Activated T-cell treated with anti-CD3 and anti-CD28 coated beads, Interleukin-2, amount 50 U/mL, for 72 hours (primary cell): ENCODE data around the gene DIP2C. TPM values are rescaled to one million over a fixed set of nuclear protein-coding genes. Genes with fewer than 3 reads are reported as not detected.

Source experiments
- ATAC-seq, 2 donors: fragments of 150-1000 bp; cut with Tn5 transposase; replicated peaks in 1 of 2; 2 replicates each; pipeline ENCODE4 v1.10.0; 2021; ENCODE audit warnings: moderate library complexity in 2 of 2, mild to moderate bottlenecking in 1 of 2
- DNase-seq, 2 donors: peaks; one replicate each; pipeline ENCODE4 v3.0.0; 2021 to 2022; ENCODE audit warnings: mixed read lengths in 1 of 2
- H3K27ac Mint-ChIP-seq: one replicate; pipeline ENCODE4 v1.8.0; 2022; ENCODE audit warnings: mild to moderate bottlenecking, moderate library complexity, mixed read lengths
- H3K27me3 Mint-ChIP-seq: one replicate; pipeline ENCODE4 v1.8.0; 2022; ENCODE audit warnings: low read depth, mixed read lengths
- H3K36me3 Mint-ChIP-seq, 2 donors: one replicate each; pipeline ENCODE4 v1.8.0; 2022; ENCODE audit warnings: mixed read lengths in 2 of 2, mild to moderate bottlenecking in 1 of 2; ENCODE audit not compliant: insufficient read depth in 2 of 2
- H3K4me1 Mint-ChIP-seq: one replicate; pipeline ENCODE4 v1.8.0; 2022; ENCODE audit warnings: low read depth, mixed read lengths
- H3K4me3 Mint-ChIP-seq, 2 donors: one replicate each; pipeline ENCODE4 v1.8.0; 2022; ENCODE audit warnings: mild to moderate bottlenecking in 2 of 2, mixed read lengths in 2 of 2, moderate library complexity in 2 of 2
- H3K9me3 Mint-ChIP-seq, 2 donors: one replicate each; pipeline ENCODE4 v1.8.0; 2022; ENCODE audit warnings: mixed read lengths in 2 of 2
- total RNA-seq, 2 donors: library from RNA; stranded (reverse); gene quantifications; one replicate each; pipeline ENCODE4 v1.2.3, GENCODE V29; 2022

DIP2C gene
- total RNA-seq, 2 donors from 2014 or later = 0.70 to 1.6 TPM

DNA sequence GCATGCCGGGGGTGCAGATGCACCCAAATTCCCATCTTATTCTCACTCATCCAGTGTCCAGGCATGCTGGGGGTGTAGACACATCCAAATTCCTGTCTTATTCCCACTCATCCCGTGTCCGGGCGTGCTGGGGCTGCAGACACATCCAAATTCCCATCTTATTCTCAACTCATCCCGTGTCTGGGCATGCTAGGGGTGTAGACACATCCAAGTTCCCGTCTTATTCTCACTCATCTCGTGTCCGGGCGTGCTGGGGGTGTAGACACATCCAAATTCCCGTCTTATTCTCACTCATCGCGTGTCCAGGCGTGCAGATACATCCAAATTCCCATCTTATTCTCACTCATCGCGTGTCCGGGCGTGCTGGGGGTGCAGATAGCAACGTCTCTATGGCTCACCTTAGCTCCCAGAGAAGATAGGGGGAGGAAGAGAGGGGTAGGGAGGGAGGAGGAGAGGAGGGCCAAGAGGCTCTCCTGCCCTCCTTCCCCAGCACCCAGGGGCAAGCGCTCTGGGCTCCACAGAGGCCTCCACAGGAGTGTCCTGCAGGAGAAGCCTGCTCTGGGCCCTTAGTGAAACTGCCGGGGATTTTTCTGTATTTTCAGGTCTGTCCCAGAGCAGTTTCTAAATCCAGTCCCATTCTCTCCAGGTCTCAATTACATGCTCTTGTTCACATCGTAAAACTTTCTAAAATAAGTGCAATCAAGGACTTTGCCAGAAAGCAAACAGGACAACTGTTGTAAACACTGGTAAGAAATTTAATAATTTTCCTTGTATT lies 210.8 kb downstream of the DIP2C start:
- DNase-seq (no peak), ATAC-seq (no peak)
- Mint-ChIP-seq H3K9me3 (peaks cover 6 to 10% of the 10 kb centered on the region in 2 donors), H3K27me3 (no peaks in the 10 kb centered on the region), H3K4me1 (peaks cover 5% of the 10 kb centered on the region), H3K27ac (no peak overlapping the region), H3K36me3 (peaks cover 9 to 11% of the 10 kb centered on the region in 2 donors), H3K4me3 (no peak overlapping the region)

DNA sequence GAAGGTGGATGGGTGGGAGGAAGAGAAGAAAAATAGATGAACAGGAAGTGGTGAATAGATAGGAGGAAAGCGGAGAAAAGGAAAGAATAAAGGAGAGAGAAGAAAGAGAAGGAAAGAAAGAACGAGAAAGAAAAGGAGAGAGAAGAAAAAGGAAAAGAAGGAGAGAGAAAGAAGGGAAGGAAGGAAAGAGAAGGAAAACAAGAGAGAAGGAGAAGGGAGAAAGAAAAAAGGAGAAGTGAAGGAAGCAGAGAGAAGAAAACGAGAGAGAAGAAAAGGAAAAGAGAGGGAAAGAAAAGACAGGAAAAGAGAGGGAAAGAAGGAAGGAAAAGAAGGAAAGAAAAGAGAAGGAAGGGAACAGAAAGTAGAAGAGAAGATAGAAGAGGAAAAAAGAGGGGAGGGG lies 211.8 kb downstream of the DIP2C start:
- peaks cover 5% of the 10 kb centered on the region for H3K4me1 Mint-ChIP-seq
- peaks cover 9 to 11% of the 10 kb centered on the region in 2 donors for H3K36me3 Mint-ChIP-seq
- peaks cover 6 to 10% of the 10 kb centered on the region in 2 donors for H3K9me3 Mint-ChIP-seq
- DNase-seq (no peak), ATAC-seq (no peak)
- no peaks in the 10 kb centered on the region for H3K27me3 Mint-ChIP-seq
- H3K27ac Mint-ChIP-seq = no peak overlapping the region
- no peak overlapping the region for H3K4me3 Mint-ChIP-seq

DNA sequence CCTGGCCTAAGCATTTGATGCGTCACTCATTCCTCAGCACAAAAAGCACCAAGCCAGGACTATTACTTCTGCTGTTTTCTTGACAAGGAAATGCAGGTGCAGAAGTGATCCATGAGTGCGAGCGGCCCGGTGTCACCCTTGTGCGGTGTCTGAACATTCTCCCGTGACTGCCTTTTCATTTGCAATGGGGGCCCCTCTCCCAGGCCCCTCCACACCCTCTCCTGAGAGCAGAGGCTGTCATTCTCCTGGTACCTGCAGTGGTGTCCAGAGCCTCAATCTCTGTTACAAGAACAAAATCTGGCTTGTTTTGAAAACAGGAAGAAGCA lies 213.1 kb downstream of the DIP2C start:
- Mint-ChIP-seq H3K27ac (no peak overlapping the region), H3K36me3 (peaks cover 9 to 11% of the 10 kb centered on the region in 2 donors), H3K27me3 (no peaks in the 10 kb centered on the region), H3K4me3 (no peak overlapping the region), H3K4me1 (peaks cover 5% of the 10 kb centered on the region), H3K9me3 (peaks cover 6 to 10% of the 10 kb centered on the region in 2 donors)
- DNase-seq (no peak), ATAC-seq (no peak)

DNA sequence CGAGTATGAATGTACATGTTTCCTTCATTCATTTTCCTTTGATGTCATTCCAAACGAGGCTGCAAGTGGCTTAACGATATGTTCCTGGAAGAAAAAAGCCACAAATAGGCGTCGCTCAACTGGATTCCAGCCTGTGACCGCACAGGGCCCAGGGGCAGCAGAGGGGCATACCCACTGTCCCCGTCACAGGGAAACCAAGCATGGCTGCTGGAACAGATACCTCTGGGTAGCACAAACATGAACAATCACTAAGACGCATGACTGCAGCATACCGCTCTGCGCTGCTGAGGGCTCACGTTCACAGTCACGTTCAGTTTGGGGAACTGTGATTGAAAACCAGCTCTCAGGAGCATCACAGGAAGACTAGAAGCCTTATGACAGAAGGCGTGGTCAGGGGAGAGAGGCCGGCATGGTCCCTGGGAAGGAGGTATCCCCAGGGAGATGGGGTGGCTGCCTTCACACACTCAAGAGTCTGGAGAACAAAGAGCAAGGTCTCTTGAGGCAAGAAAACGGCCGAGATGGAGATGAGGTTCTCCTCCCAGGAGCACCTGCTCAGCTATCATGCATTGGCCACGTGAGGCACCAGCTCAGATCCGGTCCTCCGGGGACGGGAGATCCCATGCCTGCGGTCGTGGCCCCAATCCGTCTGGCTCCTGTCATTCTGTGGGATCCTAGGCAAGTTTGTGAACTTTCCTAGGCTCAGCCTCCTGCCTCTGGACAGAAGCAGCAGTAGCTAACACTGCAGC lies 213.6 kb downstream of the DIP2C start:
- Mint-ChIP-seq H3K36me3 (peaks cover 9 to 11% of the 10 kb centered on the region in 2 donors), H3K4me3 (no peak overlapping the region), H3K9me3 (peaks cover 6 to 10% of the 10 kb centered on the region in 2 donors), H3K27me3 (no peaks in the 10 kb centered on the region), H3K4me1 (peaks cover 8% of the 10 kb centered on the region), H3K27ac (no peak overlapping the region)
- DNase-seq (no peak), ATAC-seq (no peak)

DNA sequence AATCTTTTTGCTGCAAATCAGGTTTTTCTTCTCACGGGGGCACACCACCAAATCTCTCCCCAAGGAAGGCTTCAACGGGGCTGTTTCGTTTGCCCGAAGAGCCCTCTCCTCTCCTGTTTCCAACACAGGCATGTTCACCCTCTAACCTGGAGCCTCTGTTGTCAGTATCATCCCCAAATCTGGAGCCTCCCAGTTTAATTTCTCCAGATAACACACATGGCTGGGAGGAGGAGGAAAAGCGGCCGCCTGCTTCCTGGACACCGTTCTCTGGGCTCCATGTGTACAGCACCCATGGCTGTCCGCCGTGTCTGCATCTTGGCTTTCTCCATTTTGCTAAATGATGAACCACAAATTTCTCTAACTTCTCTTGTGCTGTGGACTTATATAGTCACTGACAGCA lies 214.5 kb downstream of the DIP2C start:
- peaks cover 6 to 11% of the 10 kb centered on the region in 2 donors for H3K9me3 Mint-ChIP-seq
- no peak overlapping the region for H3K27ac Mint-ChIP-seq
- DNase-seq (no peak), ATAC-seq (no peak)
- no peak overlapping the region for H3K4me3 Mint-ChIP-seq
- H3K36me3 Mint-ChIP-seq = peaks cover 9 to 11% of the 10 kb centered on the region in 2 donors
- H3K27me3 Mint-ChIP-seq = no peaks in the 10 kb centered on the region
- peaks cover 17% of the 10 kb centered on the region for H3K4me1 Mint-ChIP-seq

DNA sequence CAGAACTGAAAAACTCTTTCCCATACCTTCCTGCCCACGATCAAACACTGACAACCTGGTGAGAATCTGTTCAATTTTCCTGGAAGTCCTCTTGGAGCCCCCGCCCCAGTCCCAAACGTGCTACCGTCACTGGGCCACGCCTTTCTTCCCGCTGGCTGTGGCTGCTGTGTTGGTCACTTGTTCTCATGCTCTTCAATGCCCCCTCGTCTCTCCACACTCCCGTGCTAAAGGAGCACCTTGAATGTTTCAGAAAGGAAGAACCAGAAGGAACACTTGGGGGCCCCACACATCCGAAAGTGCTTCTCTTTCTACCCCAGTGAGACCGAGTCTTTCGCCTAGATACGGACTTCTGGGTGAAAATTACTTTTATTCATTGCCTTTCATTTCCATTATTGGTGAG lies 215.1 kb downstream of the DIP2C start:
- Mint-ChIP-seq H3K4me1 (peaks cover 20% of the 10 kb centered on the region), H3K27me3 (no peaks in the 10 kb centered on the region), H3K36me3 (peaks cover 9 to 11% of the 10 kb centered on the region in 2 donors), H3K27ac (peak overlapping the region; percentile 52), H3K9me3 (peaks cover 6 to 12% of the 10 kb centered on the region in 2 donors), H3K4me3 (no peak overlapping the region)
- ATAC-seq (no peak), DNase-seq (no peak)

DNA sequence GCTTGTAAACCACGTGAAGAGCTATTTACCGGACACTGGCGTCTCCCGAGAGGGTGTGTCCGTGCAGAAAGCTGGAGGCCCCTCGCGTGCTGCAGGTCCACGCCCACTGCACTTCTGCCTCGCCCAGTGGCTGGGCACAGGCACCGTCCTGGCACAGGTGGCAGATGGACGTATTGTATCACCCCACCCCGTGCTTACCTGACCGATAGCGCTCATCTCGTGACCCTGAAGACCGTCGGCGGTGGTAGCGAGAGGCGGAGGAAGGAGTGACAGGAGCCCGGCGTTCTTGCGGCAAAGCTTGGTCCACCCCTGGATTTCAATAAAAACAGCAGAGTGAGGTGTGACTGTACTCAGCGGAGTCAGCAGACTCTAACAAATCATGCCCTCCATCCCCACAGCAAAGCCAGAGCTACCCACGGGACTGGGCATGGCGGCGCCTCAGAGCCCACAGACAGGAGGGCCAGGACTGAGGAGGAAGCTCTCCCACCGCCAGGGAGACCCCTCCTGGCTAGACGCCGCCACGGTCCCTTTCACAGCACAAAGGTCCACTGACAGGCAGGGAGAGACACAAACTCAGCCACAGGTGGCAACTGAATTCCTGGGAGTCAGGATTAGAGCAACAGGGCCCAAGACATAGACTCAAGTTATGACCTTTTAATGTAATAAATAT lies 217.1 kb downstream of the DIP2C start:
- Mint-ChIP-seq H3K4me3 (no peak overlapping the region), H3K36me3 (peaks cover 3% of the 10 kb centered on the region in 2 donors), H3K27me3 (no peaks in the 10 kb centered on the region), H3K4me1 (peaks cover 20% of the 10 kb centered on the region), H3K27ac (no peak overlapping the region), H3K9me3 (peaks cover 3 to 5% of the 10 kb centered on the region in 2 donors)
- DNase-seq (no peak), ATAC-seq (no peak)

DNA sequence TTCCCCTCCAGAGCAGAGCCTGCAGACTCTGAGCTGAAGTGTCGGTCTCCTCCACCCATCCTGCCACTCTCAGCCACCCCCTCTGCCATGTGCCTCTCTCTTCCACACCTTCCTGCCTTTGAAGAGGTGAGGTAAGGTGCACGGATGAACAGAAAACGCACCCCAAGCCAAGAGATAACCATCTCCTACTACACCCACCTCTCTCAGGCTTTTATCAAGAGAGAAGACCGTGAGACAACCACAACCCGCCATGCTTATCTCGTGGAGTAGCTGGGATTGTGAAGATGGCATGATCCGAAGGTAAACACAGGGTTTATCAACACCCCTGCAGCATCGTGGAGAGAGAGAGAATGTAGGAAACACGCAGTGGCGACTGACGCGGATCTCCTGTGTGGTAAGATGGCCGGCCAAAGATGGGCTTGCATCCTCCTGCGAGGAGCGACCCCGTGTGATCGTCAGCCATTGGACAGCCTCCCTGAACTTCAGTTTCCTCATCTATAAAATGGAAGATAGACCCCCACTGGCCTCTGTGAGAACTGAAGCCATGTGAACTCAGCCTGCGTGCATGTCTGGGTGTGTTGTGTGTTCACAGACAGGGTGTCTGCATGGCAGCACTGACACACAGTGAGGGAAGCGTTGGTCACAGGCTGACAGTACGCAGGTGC lies 219.0 kb downstream of the DIP2C start:
- ATAC-seq (peak; percentile 92), DNase-seq (peak; percentile 41 to 47)
- peaks cover 0 to 3% of the 10 kb centered on the region in 2 donors for H3K9me3 Mint-ChIP-seq

DNA sequence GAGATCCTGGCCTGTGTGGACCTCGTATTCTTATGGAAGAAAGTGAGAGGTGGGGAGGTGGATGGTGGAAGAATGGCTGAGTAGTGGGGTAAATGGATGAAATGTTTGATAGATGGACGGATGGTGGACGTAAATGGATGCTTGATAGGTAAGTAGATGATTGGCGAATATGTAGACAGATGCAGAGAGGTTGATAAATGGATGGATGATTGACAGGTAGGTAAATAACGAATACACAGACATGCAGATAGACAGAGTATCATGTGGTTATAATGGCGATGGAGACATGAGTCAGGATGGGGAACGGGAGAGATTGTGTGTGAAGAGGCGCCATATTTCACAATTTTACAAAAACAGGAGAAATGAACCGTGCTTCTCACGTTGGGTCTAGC lies 219.5 kb downstream of the DIP2C start:
- H3K27ac Mint-ChIP-seq = no peak overlapping the region
- H3K36me3 Mint-ChIP-seq = peaks cover 0 to 1% of the 10 kb centered on the region in 2 donors
- peaks cover 0 to 3% of the 10 kb centered on the region in 2 donors for H3K9me3 Mint-ChIP-seq
- H3K27me3 Mint-ChIP-seq = no peaks in the 10 kb centered on the region
- ATAC-seq = no peak
- DNase-seq = no peak
- H3K4me3 Mint-ChIP-seq = peak overlapping the region; percentile 27 to 52
- peaks cover 15% of the 10 kb centered on the region for H3K4me1 Mint-ChIP-seq

More for the DNA sequence above, 219.0 kb downstream of the DIP2C start:
- Mint-ChIP-seq H3K27me3 (no peaks in the 10 kb centered on the region), H3K27ac (no peak overlapping the region), H3K36me3 (peaks cover 0 to 1% of the 10 kb centered on the region in 2 donors), H3K4me3 (peak overlapping the region; percentile 27 to 52), H3K4me1 (peaks cover 15% of the 10 kb centered on the region)

DNA sequence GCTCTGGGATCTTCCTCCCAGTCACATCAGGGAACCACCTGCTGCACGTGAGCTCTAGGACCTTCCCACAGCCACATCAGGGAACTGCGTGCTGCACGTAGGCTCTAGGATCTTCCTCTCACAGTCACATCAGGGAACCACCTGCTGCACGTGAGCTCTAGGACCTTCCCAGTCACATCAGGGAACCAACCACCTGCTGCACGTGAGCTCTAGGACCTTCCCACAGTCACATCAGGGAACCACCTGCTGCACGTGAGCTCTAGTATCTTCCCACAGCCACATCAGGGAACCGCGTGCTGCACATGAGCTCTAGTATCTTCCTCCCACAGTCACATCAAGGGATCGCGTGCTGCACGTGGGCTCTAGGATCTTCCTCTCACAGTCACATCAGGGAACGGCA lies 229.7 kb downstream of the DIP2C start:
- H3K9me3 Mint-ChIP-seq = peaks cover 7% of the 10 kb centered on the region in 2 donors
- DNase-seq (no peak), ATAC-seq (no peak)
- H3K4me3 Mint-ChIP-seq = no peak overlapping the region
- H3K36me3 Mint-ChIP-seq = peaks cover 0 to 6% of the 10 kb centered on the region in 2 donors
- peaks cover 4% of the 10 kb centered on the region for H3K4me1 Mint-ChIP-seq
- peaks cover 13% of the 10 kb centered on the region for H3K27me3 Mint-ChIP-seq
- H3K27ac Mint-ChIP-seq = no peak overlapping the region

DNA sequence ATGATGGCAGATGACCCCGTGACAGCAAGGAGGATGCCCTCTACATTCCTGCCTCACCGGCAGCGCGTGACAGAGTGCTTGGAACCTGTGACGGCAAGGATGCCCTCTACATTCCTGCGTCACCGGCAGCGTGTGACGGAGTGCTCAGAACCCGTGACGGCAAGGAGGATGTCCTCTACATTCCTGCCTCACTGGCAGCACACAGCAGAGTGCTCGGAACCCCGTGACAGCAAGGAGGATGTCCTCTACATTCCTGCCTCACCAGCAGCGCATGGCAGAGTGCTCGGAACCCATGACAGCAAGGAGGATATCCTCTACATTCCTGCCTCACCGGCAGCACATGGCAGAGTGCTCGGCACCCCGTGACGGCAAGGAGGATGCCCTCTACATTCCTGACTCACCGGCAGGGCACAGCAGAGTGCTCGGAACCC lies 231.0 kb downstream of the DIP2C start:
- Mint-ChIP-seq H3K27me3 (peaks cover 13% of the 10 kb centered on the region), H3K27ac (no peak overlapping the region), H3K36me3 (peaks cover 0 to 2% of the 10 kb centered on the region in 2 donors), H3K4me3 (no peak overlapping the region), H3K4me1 (peaks cover 6% of the 10 kb centered on the region), H3K9me3 (peaks cover 2 to 6% of the 10 kb centered on the region in 2 donors)
- ATAC-seq (no peak), DNase-seq (no peak)

DNA sequence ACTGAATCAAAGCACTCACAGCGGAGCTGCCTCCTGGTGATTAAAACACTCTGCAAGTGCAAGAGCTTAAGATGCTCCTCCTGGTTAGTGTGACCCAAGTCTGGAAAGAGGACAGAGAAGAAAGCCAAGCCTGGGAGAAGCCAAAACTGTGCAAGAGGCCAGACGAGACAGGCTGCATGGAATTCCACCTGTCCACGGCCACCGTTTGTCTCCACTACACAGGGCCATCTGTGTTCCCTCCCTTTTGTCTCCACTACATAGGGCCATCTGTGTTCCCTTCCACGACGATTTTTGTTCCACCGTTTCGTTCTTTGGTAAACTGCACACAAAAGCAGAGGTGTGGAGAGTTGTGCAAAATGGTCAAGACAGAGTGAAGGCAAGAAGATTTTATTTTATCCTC lies 233.0 kb downstream of the DIP2C start:
- Mint-ChIP-seq H3K4me1 (peaks cover 18% of the 10 kb centered on the region), H3K4me3 (no peak overlapping the region), H3K27ac (no peak overlapping the region), H3K27me3 (peaks cover 13% of the 10 kb centered on the region), H3K9me3 (peaks cover under 1 to 2% of the 10 kb centered on the region in 2 donors), H3K36me3 (no peaks in the 10 kb centered on the region)
- DNase-seq (no peak), ATAC-seq (no peak)
